ENCODE results near the gene NLE1.

The NLE1 gene

DNA sequence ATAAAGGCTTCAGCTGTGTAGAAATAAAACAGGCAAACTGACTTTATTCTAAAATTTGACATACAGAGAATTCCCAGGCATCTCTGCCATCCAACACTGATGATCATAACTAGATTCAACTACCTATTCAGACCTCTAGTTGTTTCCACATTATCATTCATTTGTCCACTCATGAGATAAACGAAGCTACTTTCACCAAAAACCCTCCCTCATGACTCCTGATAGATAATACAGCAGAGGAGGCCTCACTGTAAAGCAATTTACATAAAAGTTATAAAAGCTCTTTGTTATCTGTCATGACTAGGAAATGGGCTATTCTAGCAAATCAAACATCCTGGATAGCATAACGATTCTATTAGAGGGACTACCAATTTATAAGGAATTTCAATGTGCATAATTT, 59.0 kb downstream of the NLE1 start:
- DNase-seq (ENCODE audit: low read depth in 2 of 2) = no peak
- H3K4me3 ChIP-seq (replicated peaks in 1 of 2; ENCODE audit: low read depth in 2 of 2, low read length in 2 of 2) = no peak overlapping the region
- TF ChIP-seq, protein P1, sequence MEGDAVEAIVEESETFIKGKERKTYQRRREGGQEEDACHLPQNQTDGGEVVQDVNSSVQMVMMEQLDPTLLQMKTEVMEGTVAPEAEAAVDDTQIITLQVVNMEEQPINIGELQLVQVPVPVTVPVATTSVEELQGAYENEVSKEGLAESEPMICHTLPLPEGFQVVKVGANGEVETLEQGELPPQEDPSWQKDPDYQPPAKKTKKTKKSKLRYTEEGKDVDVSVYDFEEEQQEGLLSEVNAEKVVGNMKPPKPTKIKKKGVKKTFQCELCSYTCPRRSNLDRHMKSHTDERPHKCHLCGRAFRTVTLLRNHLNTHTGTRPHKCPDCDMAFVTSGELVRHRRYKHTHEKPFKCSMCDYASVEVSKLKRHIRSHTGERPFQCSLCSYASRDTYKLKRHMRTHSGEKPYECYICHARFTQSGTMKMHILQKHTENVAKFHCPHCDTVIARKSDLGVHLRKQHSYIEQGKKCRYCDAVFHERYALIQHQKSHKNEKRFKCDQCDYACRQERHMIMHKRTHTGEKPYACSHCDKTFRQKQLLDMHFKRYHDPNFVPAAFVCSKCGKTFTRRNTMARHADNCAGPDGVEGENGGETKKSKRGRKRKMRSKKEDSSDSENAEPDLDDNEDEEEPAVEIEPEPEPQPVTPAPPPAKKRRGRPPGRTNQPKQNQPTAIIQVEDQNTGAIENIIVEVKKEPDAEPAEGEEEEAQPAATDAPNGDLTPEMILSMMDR (IDR thresholded peaks at IDR 0.05; ENCODE audit: low read depth, low read length) = no peak

DNA sequence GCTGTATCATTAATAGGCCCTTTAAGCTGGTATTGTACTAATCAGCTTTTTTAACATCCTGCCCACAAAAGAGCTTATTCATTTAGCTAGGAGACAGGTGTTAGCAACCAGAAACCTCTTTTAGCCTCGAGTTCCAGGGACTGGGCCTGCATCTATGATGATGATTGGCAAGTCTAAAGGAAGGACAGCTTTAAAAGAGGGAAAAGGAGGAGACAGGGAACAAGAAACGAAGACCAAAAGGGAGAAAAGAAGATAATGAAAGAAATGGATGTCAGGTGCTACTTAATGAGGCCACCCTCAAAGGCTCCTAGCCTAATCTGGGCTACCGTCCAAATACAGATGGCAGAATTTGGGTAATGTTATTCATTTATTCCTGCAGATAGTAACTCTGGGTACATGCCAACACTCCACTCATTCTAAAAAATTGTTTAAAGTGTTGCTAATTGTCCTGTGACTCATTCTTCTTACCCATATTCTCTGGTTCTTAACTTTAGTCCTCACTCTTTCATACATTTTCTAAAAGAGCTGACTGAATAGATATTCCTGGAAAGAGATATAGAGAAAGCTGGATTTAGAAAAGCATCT, 59.9 kb downstream of the NLE1 start:
- TF ChIP-seq, protein P1 (IDR thresholded peaks at IDR 0.05; ENCODE audit: low read depth, low read length) = no peak
- H3K4me3 ChIP-seq (replicated peaks in 1 of 2; ENCODE audit: low read depth in 2 of 2, low read length in 2 of 2) = no peak overlapping the region
- DNase-seq (ENCODE audit: low read depth in 2 of 2) = peak; percentile 75 to 86

DNA sequence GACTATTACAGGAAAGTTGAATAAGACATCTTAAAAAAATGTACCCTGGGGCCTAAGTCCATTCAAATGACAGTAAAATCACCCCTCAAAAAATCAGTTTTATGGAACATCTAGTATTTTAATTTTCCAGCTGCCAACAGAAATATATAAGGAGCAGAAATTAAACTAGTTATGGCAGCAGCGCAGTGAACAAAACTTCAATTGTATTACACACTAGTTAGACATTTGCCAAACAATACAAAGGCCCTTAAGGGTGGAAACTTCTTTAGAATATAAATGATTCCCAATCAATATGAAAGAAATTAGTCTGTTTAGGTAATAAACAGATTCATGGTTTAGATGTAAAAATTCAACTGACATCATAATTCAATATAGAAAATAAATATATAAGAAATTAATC, 60.5 kb downstream of the NLE1 start:
- DNase-seq (ENCODE audit: low read depth in 2 of 2) = no peak
- H3K4me3 ChIP-seq (replicated peaks in 1 of 2; ENCODE audit: low read depth in 2 of 2, low read length in 2 of 2) = no peak overlapping the region
- TF ChIP-seq, protein P1 (IDR thresholded peaks at IDR 0.05; ENCODE audit: low read depth, low read length) = no peak

DNA sequence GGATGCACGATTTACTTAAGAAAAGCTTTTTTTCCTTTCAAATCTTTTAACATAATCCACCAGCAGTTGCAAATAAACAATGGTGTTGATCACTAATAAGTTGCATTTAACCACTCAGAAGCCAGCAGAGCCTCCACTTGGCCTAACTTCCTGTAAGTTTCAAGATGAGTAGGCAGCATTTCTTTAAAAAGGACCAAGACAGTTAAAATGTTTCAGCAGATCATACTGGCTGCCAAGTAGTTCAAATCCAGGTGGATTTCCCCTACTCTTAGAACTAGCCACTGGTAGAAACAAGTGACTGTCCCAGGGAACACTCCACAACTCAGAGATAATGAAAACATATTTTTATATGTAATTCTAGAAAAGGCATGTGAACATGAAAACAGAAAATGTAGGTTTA, 61.6 kb downstream of the NLE1 start:
- no peak overlapping the region for H3K4me3 ChIP-seq (replicated peaks in 1 of 2; ENCODE audit: low read depth in 2 of 2, low read length in 2 of 2)
- TF ChIP-seq, protein P1 (IDR thresholded peaks at IDR 0.05; ENCODE audit: low read depth, low read length) = no peak
- DNase-seq (ENCODE audit: low read depth in 2 of 2) = no peak

DNA sequence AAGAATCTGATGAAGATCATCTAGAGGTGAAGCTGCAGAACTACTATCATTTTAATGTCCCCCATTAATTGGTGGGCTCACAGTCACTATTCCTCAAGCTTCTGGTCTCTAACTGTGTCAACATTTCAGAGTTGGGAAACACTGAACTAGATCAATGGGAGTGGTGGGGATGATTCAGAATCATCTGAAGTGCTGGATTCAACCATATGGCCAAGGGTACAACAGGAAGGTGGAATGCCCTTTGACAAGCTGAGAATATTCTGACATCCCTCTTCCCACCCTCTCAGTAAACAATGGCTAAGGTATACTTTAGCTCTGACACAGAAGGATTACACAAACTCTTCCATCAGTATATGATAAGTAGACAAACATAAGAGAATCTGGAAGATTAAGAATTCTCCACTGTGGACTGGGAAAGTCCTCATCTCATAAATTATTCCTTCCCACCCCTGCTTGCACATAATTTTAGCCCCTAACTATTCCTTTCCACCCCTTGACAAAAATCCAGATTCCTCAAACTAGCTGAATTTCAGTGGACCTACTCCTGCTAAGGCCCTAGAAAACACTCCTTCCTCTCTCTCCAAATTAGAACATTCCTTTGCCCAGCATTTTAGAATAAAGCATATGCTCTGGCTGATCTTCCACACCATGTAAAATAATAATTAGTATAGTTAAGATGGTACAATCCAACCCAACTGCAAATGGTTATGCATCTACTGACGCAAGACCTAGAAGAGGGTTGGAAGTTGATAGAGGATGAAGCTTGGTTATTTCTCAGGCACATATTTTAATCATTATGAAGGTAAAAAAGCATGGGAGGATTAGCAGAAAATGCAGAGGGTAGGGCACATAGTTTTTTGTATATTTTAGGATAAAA, 62.3 kb downstream of the NLE1 start:
- TF ChIP-seq, protein P1 (IDR thresholded peaks at IDR 0.05; ENCODE audit: low read depth, low read length) = no peak
- no peak overlapping the region for H3K4me3 ChIP-seq (replicated peaks in 1 of 2; ENCODE audit: low read depth in 2 of 2, low read length in 2 of 2)
- DNase-seq (ENCODE audit: low read depth in 2 of 2) = peak in 1 of 2 donors; percentile 74
